ENCODE results near the gene XPNPEP1. TPM values are rescaled to one million over a fixed set of nuclear protein-coding genes. Genes with fewer than 3 reads are reported as not detected.

Gene XPNPEP1
- total RNA-seq, 1 experiment from 2014 or later = 105 TPM

GRCh38 chr10:109886781-109887140, 36.5 kb downstream of the XPNPEP1 start:
- peaks cover 21% of the 10 kb centered on the region for H3K4me1 ChIP-seq (replicated peaks)
- peaks cover 60% of the 10 kb centered on the region for H3K36me3 ChIP-seq
- H3K4me3 ChIP-seq = no peak overlapping the region
- no peaks in the 10 kb centered on the region for H3K27me3 ChIP-seq (replicated peaks)
- no peak for DNase-seq (ENCODE audit: low read depth in 1 of 2, low spot score in 2 of 2)
- H3K27ac ChIP-seq = no peak overlapping the region
- no peaks in the 10 kb centered on the region for H3K9me3 ChIP-seq (replicated peaks)

DNA sequence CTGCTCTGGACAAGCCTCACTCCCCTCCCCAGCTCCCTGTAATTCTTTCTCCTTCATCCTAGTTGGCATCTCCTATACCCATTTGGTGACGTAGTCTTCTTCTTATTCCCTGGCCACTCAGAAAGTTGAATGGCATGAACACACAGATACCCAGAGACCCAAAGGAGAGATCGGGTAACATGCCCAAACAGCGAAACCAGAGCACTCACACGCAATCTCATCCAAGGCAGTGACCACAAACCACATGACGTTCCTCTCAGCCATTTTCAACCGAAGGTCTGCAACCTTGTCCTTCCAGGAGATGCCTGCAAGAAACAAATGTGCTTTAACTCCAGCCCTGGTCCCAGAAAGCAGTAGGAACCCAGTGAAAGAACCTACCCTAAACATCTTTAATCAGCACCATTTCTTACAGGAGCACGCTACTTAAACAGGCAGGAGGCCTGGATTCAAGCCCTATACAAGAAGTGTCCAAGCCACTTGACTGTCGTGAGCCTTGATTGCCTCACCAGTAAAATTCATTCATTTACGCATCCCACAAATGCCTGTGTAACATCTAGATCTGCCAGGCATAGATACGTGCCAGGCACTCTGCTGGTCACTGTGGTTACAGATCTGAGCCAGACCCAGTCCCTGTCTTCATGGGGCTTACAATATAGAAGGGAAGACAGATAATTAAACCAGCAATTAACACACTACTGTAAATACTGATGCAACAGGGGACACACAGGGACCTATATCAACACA, 37.1 kb downstream of the XPNPEP1 start:
- no peak for DNase-seq (ENCODE audit: low read depth in 1 of 2, low spot score in 2 of 2)
- H3K27me3 ChIP-seq (replicated peaks) = no peaks in the 10 kb centered on the region
- H3K4me1 ChIP-seq (replicated peaks) = peaks cover 21% of the 10 kb centered on the region
- H3K36me3 ChIP-seq = peaks cover 62% of the 10 kb centered on the region
- H3K4me3 ChIP-seq = no peak overlapping the region
- no peaks in the 10 kb centered on the region for H3K9me3 ChIP-seq (replicated peaks)
- H3K27ac ChIP-seq = no peak overlapping the region

GRCh38 chr10:109883859-109884771, 39.2 kb downstream of the XPNPEP1 start:
- Histone ChIP-seq H3K4me3 (0 out of 2 replicates have a peak overlapping the region, but pooled peaks have one; percentile 5), H3K27me3 (replicated peaks) (no peaks in the 10 kb centered on the region), H3K27ac (peak overlapping the region; percentile 64), H3K36me3 (peaks cover 64% of the 10 kb centered on the region), H3K9me3 (replicated peaks) (no peaks in the 10 kb centered on the region), H3K4me1 (replicated peaks) (peaks cover 11% of the 10 kb centered on the region)
- DNase-seq (ENCODE audit: low read depth in 1 of 2, low spot score in 2 of 2) = peak; percentile 85 to 87

GRCh38 chr10:109882251-109883057, 40.9 kb downstream of the XPNPEP1 start:
- DNase-seq (ENCODE audit: low read depth in 1 of 2, low spot score in 2 of 2) = no peak
- no peak overlapping the region for H3K27ac ChIP-seq
- peaks cover 57% of the 10 kb centered on the region for H3K36me3 ChIP-seq
- H3K9me3 ChIP-seq (replicated peaks) = no peaks in the 10 kb centered on the region
- peaks cover 11% of the 10 kb centered on the region for H3K4me1 ChIP-seq (replicated peaks)
- no peaks in the 10 kb centered on the region for H3K27me3 ChIP-seq (replicated peaks)
- H3K4me3 ChIP-seq = no peak overlapping the region

DNA sequence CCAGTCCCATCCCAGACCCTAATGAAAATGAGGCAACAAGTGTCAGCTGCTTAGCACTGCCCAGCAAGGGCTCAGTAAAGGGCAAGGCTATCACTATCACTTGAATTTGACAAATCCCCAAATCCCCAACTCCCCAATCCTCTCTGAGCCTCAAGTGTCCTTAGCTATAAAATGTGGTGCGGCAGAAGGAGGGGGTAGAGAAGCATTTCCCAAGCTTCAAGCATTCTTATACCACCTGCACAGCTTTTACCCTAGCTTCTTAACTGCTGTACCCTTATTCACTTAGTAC, 41.6 kb downstream of the XPNPEP1 start:
- H3K4me1 ChIP-seq (replicated peaks) = peaks cover 11% of the 10 kb centered on the region
- peaks cover 63% of the 10 kb centered on the region for H3K36me3 ChIP-seq
- DNase-seq (ENCODE audit: low read depth in 1 of 2, low spot score in 2 of 2) = no peak
- H3K27me3 ChIP-seq (replicated peaks) = no peaks in the 10 kb centered on the region
- no peak overlapping the region for H3K27ac ChIP-seq
- no peak overlapping the region for H3K4me3 ChIP-seq
- H3K9me3 ChIP-seq (replicated peaks) = no peaks in the 10 kb centered on the region

GRCh38 chr10:109880886-109881768, 42.2 kb downstream of the XPNPEP1 start:
- no peak overlapping the region for H3K4me3 ChIP-seq
- no peak for DNase-seq (ENCODE audit: low read depth in 1 of 2, low spot score in 2 of 2)
- H3K27me3 ChIP-seq (replicated peaks) = no peaks in the 10 kb centered on the region
- no peaks in the 10 kb centered on the region for H3K9me3 ChIP-seq (replicated peaks)
- H3K27ac ChIP-seq = no peak overlapping the region
- peaks cover 63% of the 10 kb centered on the region for H3K36me3 ChIP-seq
- peaks cover 11% of the 10 kb centered on the region for H3K4me1 ChIP-seq (replicated peaks)

DNA sequence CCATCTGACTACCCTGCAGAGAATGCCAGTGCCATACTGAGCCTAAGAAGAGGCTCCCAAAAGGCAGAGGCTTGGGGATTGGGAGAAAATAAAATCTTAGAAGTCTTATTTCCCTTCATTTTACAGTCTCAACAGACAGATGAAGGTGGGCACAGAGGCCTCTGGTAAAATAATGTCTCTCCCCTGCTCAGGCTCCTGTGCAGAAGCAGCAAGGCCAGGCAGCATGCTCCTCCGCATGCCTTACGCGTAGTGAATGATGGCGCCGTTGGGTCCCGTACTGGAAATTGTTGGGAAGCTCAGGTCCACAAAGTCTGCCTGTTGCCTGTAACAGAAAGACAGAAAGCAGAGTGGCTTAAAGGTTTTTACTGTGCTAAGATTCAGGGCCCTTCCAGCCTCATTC, 45.8 kb downstream of the XPNPEP1 start:
- no peak overlapping the region for H3K4me3 ChIP-seq
- no peaks in the 10 kb centered on the region for H3K4me1 ChIP-seq (replicated peaks)
- H3K9me3 ChIP-seq (replicated peaks) = no peaks in the 10 kb centered on the region
- no peak overlapping the region for H3K27ac ChIP-seq
- H3K27me3 ChIP-seq (replicated peaks) = no peaks in the 10 kb centered on the region
- H3K36me3 ChIP-seq = peaks cover 79% of the 10 kb centered on the region
- no peak for DNase-seq (ENCODE audit: low read depth in 1 of 2, low spot score in 2 of 2)

DNA sequence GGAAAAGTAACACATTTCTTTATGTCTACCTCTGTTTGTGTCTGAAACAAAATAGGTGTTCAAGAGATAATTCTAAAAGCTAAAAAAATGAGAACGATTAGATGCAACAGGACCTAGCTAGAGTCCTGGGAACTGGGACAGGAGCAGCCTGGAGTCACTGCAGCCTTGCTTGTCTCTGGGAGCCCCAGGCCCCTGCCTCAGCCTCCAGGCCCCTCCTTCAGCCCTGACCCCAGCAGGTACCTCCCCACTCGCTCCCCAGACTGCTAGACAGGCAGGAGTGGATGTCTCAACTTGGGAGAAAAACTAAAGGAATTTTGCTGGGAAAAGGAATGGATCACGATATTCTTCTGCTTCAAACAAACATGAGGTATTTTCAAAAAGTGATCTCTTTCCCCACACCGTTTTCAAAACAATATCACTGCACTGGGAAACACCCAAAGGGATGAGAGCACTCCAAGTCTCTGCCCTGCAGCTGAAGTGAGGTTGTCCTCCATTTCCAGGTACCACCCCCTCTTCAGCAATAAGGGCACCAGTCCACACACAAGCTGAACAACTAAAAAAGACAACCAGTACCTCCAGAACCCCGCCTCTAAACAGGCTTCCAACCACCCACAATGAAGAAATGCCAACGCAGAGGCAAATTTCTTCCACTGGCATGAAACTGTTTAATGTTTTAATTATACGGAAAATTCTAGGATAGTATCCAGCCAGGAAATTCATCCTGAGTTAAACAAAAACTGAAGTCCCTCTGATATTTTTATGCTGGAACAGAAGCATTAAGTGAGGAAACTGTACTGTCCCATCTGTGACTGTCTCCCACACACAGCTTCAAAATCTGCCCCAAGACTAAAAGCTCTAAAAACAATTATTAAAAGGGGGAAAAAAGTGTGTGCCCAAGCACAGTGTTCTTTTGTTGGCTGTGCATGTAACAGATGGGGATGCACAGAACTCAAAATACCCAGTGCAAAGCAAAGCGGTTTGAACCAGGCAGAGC, 47.2 kb downstream of the XPNPEP1 start:
- no peaks in the 10 kb centered on the region for H3K4me1 ChIP-seq (replicated peaks)
- H3K27ac ChIP-seq = no peak overlapping the region
- no peak for DNase-seq (ENCODE audit: low read depth in 1 of 2, low spot score in 2 of 2)
- peaks cover 79% of the 10 kb centered on the region for H3K36me3 ChIP-seq
- no peaks in the 10 kb centered on the region for H3K27me3 ChIP-seq (replicated peaks)
- no peaks in the 10 kb centered on the region for H3K9me3 ChIP-seq (replicated peaks)
- H3K4me3 ChIP-seq = no peak overlapping the region

GRCh38 chr10:109875151-109875568, 48.2 kb downstream of the XPNPEP1 start:
- DNase-seq (ENCODE audit: low read depth in 1 of 2, low spot score in 2 of 2) = no peak
- Histone ChIP-seq H3K9me3 (replicated peaks) (no peaks in the 10 kb centered on the region), H3K27ac (no peak overlapping the region), H3K4me3 (no peak overlapping the region), H3K27me3 (replicated peaks) (no peaks in the 10 kb centered on the region), H3K36me3 (peaks cover 79% of the 10 kb centered on the region), H3K4me1 (replicated peaks) (no peaks in the 10 kb centered on the region)

DNA sequence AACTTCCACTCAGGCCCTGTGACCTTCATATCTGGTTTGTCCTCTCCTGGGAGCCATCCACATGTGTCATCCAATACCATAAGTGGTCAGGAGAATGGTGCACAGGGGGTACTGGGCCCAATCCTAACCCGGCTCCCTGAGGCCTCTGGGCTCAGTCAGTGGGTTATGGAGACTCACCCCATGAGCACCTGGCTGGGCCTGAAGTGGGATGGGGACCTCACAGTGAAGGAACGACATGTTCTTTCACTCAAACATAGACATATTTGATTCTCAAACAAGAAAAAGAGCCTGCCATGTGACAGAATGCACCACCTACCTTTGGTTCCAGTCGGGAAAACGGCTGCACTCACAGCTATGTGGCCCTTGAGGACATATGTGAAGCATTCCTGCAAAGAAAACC, 51.8 kb downstream of the XPNPEP1 start:
- Histone ChIP-seq H3K4me1 (replicated peaks) (no peaks in the 10 kb centered on the region), H3K27me3 (replicated peaks) (no peaks in the 10 kb centered on the region), H3K36me3 (peaks cover 94% of the 10 kb centered on the region), H3K27ac (no peak overlapping the region), H3K9me3 (replicated peaks) (no peaks in the 10 kb centered on the region), H3K4me3 (no peak overlapping the region)
- no peak for DNase-seq (ENCODE audit: low read depth in 1 of 2, low spot score in 2 of 2)

GRCh38 chr10:109866995-109867635, 56.2 kb downstream of the XPNPEP1 start:
- peaks cover 79% of the 10 kb centered on the region for H3K36me3 ChIP-seq
- H3K27ac ChIP-seq = no peak overlapping the region
- no peak for DNase-seq (ENCODE audit: low read depth in 1 of 2, low spot score in 2 of 2)
- H3K9me3 ChIP-seq (replicated peaks) = no peaks in the 10 kb centered on the region
- no peak overlapping the region for H3K4me3 ChIP-seq
- no peaks in the 10 kb centered on the region for H3K27me3 ChIP-seq (replicated peaks)
- no peaks in the 10 kb centered on the region for H3K4me1 ChIP-seq (replicated peaks)

Measured in SJSA1 (cell line).